Colon (tissue), 2 donors: ENCODE data around the gene PTPRN2.
"Not testable (repeated sequence)": the region's sequence is repeated elsewhere in the genome, so short reads cannot be mapped to it uniquely, and the experiment has no call there.

ENCODE experiments used
- FAIRE-seq: peaks from 2 replicates; lab custom pipeline; 2012; peaks lifted over from hg19 to GRCh38; lab: Jason Lieb, UNC
- donor health status: control.
- donor health status: control.

PTPRN2 gene

DNA sequence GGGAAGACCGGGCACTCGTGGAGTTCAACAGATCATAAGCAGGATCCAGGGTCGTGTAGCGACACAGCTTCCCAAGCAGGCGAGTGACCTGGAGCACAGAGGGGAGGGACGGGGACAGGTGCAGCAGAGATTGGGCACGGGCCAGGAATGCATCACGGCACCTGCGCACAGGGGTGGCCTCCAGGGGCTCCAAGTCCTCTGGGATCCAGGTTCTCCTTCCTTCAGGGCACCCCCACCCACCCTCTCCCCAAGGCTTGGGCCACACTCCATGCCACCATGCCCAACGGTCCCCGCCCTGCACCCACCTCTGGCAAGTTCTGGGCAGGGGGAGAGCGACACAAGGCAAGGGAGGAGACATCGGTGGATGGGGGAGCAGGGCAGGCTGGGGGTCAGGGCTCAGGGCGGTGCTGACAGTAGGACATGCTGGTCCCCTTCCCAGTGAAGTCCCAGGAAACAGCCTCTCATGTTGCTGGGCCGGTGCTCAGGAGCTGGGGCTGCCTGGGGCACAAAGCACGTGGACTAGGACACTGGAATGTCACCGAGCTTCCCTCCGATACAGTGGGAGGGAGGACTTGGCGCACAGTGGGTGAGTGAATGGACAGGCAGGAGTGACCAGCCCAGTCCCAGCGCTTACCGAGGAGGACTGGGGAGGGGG lies 597.3 kb downstream of the PTPRN2 start:
- FAIRE-seq, result no peak

DNA sequence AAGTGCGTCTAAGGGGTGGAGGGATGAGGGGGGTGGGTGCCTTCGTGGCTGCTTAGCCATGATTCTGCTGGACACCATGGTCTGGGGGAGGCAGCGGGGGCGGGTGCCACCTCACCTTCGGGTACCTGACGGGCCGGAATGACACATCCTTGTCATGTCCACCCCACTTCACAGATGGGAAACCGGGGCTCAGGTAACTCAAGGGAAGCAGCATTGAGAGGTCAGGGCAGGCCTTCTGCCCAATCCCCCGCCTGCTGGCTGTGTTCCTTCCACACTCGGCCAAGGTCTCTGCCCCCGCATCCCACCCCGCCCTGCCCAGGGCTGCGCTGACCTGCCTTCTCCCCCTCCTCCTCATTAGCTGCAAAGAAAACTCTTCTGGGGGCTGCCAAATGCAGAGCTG lies 598.0 kb downstream of the PTPRN2 start:
- no peak for FAIRE-seq

DNA sequence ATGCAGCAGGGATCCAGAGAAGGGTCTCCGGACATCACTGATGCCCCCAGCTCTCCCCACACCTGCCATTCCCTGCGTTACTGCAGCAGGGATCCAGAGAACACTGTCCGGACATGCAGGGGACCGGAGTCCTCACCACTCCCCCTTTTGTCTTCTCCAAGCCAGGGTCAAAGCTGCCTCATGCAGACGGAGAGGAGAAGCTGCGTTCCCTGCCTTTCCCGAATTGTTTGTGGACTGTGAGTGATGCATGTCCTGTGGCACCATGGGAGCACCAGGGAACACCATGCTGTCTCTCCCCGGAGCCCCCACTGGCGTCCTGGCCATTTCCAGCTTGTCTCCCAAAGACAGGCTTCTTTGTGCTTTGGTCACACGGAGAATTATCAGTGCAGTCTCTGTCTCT lies 599.7 kb downstream of the PTPRN2 start:
- FAIRE-seq, result no peak

DNA sequence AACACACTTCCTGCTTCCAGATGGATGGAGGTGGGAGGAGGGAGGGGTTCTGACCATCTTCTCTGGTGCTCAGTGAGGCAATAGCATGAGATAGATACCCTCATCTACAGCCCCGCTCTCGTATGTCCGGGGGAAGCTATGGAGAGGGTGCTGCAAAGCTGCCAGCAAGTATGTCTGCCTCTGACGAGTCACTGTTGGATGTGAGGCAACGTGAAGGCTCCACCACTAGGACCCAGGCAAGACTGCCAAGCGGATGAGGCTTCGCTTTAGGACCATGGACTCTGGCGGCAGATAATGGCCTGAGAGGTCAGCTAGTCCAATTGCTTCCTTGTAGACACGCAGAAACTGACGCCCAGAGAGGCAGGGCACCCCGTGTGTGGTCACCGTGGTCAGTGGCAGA lies 601.6 kb downstream of the PTPRN2 start:
- no peak for FAIRE-seq

DNA sequence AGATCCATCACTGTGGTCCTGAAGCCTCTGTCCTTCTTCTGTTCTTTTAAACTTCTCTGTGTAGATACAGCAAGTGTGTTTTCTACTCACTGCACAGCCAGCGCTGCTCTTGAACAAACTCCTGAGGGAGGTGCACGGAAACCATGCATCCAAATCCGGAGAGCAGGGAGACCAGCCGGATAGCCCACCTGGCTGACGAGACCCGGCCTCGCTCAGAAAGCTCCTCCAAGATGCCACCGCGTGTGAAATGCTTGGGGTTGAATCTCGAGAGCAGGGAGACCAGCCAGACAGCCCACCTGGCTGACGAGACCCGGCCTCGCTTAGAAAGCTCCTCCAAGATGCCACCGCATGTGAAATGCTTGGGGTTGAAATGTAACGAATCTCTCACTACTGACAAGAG lies 602.0 kb downstream of the PTPRN2 start:
- FAIRE-seq, result no peak

DNA sequence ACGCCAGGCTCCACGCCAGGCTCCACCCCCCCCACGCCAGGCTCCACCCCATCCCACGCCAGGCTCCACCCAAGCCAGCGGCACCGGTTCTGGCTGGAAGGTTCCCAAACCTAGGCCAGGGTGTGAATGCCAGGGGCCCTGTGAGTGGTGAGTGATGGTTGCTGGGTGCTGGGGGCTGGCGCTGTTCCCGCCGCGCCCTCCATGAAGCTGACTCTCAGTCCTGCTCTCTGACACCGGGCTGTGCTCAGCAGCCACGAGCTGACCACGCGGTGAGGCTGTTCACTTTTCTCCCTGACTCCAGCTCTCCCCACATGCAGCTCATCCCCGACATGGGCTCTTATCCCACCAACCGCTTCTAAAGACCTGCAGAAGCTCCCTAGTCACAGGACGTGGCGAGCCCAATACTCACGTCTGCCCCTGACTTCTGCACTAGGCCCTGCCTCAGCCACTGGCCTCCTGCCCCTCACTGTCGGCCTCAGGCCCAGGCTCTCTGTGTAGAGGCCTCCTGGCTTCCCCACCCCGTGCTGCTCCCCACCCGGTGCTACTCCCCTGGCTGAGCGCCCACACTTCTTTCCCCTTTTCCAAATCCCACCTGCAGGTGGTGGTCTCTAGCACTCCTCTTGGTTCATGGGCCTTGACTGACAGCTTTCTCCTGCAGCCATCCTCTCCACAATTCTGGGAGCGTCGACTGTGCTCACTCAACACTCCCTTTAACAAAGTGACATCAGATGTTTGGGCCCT lies 603.0 kb downstream of the PTPRN2 start:
- no peak for FAIRE-seq

DNA sequence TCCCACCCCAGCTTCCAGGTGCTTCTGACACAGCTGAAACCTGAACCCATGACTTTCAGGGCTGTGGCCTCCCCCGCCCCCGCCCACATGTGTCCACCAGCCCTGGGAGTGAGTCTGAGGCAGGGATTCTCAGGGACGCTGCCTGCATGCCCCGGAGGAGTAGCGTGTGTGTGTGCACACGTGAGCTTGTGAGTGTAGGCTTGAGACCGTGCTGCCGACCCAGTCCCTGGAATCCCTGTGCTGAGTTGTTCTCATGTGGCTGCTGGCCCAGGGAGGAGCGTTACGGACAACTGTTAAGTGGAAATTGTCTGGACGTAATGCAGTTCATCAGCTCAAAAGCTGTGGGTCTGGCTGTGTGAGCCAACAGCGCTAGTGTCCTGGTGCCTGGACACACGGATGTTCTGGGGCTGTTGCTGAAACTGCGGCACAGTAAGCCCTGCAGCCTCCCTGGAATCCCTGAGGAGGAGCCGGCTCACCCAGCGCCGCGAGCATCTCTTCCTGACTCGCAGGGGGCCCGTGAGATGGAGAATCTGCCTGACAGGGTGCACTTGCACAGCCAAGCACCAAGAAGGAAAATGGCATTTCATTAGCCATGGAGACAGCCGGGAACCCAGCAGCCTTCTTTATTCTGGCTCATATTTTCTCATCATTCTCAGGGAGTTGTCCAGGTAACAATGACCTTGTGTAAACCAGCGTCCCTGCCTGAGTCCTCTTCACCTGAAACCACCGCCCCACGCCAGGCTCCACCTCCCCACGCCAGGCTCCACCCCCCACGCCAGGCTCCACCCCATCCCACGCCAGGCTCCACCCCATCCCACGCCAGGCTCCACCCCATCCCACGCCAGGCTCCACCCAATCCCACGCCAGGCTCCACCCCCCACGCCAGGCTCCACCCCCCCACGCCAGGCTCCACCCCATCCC lies 603.9 kb downstream of the PTPRN2 start:
- no peak for FAIRE-seq

DNA sequence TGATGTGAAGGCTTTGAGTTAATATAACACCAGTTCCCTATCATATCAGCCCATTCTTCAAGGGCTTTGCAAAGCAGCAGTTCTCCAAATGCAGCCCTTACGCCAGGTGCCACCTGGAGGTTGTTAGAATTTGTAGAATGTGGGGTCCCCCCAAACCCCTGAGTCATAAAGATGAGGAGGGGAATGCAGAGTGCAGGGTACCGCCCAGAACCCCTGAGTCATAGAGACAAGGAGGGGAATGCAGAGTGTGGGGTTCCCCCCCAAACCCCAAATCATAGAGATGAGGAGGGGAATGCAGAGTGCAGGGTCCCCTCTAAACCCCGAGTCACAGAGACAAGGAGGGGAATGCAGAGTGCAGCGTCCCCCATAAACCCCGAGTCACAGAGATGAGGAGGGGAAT lies 605.8 kb downstream of the PTPRN2 start:
- FAIRE-seq, result no peak

DNA sequence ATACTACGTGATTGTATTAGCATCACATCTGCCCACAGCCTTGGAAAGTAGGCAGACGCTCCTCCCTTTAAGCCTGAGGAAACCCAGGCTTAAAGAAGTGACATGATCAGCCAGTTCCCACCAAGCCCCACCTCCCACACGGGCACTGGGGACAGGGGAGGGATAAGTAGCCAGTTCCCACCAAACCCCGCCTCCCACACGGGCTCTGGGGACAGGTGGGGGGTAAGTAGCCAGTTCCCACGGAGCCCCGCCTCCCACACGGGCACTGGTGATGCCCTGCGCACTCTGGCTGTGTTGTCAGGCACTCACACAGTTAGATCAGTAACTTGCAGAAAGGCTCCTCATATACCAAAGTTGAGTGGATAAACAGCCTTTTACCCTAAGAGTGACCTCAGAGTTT lies 606.8 kb downstream of the PTPRN2 start:
- FAIRE-seq, result no peak

DNA sequence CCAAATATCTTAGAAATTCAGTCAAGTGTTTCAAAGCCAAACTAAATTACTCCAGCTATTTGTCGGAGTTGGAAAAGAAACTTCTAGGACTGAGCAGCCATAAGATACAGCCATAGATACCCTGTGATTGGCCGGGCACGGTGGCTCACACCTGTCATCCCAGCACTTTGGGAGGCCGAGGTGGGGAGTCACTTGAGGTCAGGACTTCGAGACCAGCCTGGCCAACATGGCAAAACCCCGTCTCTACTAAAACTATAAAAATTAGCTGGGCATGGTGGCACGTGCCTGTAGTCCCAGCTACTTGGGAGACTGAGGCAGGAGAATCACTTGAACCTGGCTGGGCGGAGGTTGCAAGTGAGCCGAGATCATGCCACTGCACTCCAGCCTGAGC lies 607.3 kb downstream of the PTPRN2 start:
- FAIRE-seq, result not testable (repeated sequence)

DNA sequence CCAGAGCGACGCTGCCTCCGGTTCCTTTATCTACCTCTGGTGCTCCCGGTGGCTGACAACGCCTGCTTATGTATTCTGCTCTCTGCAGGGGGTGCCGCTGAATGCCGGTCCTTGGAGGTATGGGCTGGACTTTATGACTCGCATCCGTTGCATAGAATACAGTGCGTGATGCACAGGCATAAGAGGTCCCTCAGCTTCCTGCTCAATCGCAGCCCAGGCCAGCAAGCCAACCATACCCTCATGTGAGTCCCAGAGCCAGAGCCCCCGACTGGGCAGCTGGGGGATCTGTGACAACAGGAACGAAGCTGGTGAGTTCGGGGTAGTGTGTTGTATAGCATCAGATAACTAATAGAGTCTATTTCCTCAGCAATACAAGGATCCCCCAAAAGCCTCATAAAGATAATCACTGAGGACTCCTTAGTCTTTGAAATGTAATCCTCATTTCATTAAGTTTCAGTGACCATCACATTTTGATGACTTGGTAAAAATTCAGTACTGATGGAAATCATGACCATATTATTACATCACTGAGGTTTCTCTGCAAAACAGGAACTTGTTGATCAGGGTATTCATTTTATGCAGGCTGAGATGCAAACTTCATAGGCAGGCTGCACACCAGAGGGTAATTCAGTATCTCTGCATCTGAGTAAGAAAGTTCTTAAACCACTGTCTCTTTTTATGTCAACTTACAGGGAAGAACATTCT lies 607.8 kb downstream of the PTPRN2 start:
- no peak for FAIRE-seq

DNA sequence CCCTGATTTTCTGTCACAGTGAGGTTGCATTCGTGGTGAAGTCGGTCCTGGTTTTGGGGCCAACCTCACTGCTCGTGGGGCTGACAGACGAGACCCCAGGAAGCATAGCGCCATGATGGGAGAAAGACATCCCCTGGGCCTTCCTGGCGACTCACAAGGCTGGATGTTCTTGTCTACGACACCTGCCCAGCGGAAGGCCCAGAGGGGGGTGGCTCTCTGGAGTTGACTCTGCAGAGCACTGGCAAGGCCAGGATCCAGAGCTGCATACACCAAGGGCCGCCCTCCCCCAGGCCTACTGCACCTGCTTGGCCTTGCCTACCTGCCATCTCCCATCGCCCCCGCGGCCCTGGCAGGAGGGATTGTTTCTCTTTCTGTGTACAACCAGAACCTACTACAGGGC lies 608.9 kb downstream of the PTPRN2 start:
- FAIRE-seq, result no peak

DNA sequence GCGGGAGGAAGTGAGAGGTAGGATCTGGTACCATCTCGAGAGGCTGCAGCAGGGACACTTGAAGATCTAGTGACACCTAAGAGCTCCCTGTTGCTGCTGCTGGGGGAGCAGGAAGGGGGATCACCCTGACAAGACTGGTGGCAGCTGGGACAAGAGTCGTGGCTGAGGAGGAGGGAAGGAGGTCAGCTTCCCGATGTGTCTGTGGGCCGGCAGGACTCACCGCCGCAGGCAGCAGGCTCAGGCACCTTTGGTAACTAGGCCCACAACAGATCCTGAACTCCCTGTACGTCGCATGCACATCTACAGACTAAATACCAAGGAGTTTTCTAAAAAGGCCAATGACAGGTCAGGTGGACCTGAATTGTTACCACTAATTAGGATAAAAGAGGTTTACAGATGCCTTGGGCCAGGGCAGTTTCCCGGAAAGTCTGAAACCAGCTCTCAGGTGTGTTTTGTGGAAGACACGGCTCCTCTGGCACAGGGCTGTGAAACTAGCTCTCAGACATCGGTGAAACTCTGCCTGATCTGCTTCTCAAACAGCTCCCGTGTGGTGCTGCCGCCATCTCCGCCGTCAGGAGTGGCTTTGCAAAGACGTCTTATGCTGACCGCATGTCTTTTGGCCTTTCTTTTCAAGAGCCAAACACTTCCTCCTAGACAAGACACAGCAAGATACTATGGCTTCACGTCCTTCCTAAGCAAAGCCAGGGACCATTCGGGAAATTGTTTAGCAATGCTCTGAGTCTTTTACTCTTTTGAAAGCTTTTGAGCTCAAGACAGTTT lies 609.7 kb downstream of the PTPRN2 start:
- no peak for FAIRE-seq

DNA sequence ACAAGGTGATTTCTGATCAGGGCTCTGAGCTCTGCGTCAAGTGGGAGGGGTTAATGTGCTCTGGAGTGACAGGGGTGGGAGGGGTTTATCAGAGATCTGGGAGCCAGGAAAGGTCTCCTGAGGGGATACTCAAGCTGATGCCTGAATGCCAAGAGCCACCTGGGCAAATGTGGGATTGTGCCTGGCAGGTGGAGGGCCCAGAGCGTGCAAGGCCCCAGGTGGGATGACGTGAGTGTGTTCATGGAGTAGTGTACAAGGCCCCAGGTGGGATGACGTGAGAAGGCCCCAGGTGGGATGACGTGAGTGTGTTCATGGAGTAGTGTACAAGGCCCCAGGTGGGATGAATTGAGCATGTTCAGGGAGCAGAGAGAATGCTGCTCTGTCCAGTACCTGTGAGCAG lies 610.3 kb downstream of the PTPRN2 start:
- no peak for FAIRE-seq

DNA sequence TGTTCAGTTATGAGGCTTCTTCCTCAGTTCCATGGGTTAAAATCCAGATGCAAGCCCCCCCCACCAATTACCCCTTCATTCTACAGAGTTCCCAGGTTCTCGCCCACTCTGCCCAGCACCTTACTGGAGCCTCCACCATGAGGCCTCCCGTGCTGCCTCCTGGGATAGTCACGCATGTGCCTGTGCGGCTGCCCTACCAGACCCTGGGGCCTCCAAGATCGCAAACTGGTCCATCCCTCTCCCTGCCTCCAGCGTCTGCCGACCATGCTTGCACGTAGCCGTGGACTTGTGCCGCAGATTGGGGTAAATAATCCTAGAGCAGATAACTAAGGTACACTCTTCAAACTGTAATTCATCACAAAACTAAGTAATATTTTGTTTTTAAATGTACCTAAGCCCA lies 611.2 kb downstream of the PTPRN2 start:
- no peak for FAIRE-seq

DNA sequence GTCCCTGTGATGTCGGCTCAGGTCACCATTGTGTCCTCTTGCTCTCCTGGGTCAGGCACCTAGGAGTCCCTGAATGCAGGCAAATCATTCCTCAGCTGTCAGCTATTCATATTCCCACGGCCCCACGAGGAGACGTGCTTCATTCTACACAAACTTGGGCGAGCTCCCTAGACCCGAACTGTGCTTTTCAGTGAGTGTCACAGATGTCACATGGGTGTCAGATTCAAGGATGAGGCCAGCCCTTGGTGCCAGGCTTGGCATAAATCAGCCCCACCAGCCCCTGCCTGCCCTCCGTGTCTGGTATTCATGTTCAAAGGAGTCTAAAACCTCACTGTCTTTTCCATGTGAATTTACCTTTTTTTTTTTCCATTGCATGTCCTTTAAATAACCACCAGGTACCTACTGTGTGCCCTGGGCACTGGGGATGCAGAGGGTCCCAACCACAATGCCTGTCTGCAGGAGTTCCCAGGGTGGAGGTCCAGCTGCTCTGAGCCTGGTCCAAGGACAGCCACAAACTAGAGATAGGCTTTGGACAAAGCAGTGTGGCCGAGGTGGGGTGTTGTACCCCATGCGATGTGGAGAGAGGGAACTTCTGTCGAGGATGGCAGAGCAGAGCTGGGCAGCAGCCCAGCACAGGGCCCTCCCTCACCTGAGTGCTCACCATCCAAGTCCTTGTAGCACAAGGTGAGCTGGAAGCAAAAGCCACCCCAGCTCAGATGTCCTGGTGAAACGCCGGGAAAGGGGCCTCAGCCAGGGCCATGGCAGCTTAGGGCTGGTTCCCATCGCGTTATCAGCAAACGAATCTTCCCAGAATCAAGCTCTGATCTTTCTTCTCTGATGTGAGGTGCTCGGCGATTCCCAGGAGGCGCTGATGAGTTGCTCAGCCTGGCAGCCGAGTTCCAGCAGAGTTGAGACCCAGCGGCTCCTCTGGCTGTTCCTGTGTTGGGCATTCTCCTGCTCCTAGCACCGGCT lies 611.9 kb downstream of the PTPRN2 start:
- no peak for FAIRE-seq

DNA sequence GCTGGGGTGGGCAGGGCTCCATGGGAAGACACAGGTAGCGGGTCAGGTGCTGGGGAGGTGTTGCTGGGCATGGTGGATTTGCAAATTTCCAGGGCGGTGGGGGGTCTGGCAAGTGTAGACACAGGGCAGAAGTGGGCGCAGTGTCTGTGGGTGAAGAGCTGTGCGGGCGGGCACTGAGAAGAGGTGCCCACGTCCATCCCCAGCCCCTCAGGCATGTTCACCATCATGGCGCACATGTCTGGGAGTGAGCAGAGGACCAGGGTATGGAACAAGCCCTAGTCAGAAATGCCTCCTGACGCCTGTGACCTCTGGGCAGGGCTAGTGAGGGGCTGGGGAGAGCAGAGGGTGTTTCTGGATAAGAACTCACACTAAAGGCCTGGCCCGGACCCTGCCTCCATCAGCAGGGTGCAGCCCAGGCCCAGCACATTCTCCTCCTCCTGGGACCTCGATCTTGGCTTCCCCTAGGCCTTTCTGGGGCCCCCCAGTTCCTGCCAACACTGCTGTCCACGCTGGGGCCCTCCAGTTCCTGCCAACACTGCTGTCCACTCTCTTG lies 612.9 kb downstream of the PTPRN2 start:
- no peak for FAIRE-seq

DNA sequence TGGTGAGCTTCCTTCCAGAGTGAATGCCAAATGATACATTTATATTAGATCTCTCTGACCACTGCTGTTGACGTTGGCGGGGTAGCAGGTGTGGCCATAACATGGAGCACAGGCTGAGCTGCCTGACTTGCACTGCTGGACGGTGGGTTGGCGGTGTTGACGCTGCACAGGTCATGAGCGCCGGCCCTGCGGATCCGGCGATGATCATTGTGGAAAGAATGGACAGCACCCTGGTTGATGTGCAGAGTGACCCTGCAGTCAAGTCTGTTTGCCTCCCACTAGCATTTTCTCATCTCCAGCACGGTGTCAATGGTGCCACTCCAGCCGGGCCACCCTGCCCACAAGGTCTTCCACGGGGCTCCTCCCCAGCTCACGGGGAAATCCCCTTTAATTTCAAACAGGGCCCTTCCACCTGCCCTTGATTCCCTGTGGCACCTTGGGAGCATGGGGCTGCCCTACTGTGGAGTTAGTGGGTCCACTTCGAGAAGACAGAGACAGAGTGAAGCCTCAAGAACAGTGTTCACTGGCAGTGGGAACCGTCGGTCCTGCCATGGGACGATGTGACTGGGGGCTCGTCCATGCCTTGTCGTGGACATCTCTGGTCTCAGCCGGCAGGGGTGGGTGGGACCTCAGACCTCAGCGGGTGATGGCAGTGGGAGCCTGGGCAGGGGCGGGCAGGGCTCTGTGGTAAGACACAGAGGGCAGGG lies 613.5 kb downstream of the PTPRN2 start:
- FAIRE-seq, result no peak

DNA sequence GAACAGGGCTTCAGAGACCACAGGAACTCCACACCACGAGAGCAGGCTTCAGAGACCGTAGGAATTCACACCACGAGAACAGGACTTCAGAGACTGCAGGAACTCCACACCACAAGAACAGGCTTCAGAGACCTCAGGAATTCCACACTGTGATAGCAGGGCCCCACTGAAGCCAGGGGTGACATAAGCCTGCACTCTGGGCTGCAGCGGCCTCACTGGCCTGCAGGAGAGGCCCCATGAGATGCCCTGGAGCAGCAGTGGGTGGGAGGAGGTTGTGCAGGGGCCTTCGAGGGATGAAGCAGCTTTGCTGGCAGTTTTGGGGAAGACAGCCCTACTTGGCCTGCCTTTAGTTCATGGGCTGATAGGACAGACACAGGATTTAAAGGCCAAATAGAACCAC lies 614.7 kb downstream of the PTPRN2 start:
- FAIRE-seq, result no peak
